ENCODE results near the gene PTPRN. TPM values are rescaled to one million over a fixed set of nuclear protein-coding genes. Genes with fewer than 3 reads are reported as not detected.

Gene PTPRN
- total and polyA plus RNA-seq, 2 of the 8 experiments (the other 6 are each of a cell fraction or from before 2014, with no cell fraction given): 5.4 to 8.2 TPM

DNA sequence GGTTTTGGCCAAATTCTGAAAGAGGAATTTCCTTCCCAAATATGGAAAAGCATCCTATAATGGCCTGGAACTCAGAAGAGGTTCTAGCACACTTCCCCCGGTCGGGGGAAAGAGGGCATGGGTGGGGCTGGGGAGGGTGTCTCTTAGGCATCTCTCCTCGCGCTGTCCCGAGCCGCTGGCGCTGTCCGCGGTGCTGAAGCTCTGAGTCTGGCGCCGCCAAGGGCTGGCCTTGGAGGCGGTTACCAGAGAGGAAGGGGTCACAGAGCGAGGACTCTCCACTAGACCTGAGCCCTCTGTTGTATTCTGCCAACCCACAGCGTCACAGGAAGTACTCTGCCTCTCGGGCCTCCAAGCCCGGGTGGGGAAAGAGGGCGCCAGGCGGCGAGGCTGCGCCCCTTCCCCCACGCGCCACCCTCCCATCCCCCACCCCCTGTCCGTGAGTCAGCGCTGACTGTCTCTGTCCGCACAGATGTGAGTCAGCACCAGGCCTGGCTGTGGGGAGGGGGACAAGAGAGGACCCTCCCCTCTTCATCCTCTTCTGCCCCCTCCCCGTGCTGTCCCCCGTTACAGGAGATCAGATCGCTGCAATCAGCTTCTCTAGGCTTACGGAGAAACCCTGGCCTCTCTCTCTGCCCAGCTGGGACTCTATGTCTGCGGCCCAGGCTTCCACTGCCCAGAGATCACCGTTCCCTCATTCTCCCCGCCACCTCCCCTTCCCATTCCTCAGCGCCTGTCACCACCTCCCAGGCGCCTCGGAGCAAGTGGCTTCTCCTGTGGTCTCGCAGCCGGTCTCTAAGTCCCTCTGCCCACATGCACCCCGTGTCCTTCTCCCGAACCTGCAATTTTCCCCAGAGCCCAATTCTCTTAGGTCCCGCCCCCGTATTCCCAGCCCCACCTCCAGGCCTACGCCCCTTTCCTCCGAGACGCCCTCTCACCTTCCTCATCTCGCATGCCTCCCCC is 779 bp downstream of the PTPRN start (continued):
- TF ChIP-seq, protein P1, sequence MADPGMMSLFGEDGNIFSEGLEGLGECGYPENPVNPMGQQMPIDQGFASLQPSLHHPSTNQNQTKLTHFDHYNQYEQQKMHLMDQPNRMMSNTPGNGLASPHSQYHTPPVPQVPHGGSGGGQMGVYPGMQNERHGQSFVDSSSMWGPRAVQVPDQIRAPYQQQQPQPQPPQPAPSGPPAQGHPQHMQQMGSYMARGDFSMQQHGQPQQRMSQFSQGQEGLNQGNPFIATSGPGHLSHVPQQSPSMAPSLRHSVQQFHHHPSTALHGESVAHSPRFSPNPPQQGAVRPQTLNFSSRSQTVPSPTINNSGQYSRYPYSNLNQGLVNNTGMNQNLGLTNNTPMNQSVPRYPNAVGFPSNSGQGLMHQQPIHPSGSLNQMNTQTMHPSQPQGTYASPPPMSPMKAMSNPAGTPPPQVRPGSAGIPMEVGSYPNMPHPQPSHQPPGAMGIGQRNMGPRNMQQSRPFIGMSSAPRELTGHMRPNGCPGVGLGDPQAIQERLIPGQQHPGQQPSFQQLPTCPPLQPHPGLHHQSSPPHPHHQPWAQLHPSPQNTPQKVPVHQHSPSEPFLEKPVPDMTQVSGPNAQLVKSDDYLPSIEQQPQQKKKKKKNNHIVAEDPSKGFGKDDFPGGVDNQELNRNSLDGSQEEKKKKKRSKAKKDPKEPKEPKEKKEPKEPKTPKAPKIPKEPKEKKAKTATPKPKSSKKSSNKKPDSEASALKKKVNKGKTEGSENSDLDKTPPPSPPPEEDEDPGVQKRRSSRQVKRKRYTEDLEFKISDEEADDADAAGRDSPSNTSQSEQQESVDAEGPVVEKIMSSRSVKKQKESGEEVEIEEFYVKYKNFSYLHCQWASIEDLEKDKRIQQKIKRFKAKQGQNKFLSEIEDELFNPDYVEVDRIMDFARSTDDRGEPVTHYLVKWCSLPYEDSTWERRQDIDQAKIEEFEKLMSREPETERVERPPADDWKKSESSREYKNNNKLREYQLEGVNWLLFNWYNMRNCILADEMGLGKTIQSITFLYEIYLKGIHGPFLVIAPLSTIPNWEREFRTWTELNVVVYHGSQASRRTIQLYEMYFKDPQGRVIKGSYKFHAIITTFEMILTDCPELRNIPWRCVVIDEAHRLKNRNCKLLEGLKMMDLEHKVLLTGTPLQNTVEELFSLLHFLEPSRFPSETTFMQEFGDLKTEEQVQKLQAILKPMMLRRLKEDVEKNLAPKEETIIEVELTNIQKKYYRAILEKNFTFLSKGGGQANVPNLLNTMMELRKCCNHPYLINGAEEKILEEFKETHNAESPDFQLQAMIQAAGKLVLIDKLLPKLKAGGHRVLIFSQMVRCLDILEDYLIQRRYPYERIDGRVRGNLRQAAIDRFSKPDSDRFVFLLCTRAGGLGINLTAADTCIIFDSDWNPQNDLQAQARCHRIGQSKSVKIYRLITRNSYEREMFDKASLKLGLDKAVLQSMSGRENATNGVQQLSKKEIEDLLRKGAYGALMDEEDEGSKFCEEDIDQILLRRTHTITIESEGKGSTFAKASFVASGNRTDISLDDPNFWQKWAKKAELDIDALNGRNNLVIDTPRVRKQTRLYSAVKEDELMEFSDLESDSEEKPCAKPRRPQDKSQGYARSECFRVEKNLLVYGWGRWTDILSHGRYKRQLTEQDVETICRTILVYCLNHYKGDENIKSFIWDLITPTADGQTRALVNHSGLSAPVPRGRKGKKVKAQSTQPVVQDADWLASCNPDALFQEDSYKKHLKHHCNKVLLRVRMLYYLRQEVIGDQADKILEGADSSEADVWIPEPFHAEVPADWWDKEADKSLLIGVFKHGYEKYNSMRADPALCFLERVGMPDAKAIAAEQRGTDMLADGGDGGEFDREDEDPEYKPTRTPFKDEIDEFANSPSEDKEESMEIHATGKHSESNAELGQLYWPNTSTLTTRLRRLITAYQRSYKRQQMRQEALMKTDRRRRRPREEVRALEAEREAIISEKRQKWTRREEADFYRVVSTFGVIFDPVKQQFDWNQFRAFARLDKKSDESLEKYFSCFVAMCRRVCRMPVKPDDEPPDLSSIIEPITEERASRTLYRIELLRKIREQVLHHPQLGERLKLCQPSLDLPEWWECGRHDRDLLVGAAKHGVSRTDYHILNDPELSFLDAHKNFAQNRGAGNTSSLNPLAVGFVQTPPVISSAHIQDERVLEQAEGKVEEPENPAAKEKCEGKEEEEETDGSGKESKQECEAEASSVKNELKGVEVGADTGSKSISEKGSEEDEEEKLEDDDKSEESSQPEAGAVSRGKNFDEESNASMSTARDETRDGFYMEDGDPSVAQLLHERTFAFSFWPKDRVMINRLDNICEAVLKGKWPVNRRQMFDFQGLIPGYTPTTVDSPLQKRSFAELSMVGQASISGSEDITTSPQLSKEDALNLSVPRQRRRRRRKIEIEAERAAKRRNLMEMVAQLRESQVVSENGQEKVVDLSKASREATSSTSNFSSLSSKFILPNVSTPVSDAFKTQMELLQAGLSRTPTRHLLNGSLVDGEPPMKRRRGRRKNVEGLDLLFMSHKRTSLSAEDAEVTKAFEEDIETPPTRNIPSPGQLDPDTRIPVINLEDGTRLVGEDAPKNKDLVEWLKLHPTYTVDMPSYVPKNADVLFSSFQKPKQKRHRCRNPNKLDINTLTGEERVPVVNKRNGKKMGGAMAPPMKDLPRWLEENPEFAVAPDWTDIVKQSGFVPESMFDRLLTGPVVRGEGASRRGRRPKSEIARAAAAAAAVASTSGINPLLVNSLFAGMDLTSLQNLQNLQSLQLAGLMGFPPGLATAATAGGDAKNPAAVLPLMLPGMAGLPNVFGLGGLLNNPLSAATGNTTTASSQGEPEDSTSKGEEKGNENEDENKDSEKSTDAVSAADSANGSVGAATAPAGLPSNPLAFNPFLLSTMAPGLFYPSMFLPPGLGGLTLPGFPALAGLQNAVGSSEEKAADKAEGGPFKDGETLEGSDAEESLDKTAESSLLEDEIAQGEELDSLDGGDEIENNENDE (IDR thresholded peaks at IDR 0.05; ENCODE audit: insufficient replicate concordance, low read length): no peak
- TF ChIP-seq RXRA (IDR thresholded peaks at IDR 0.05; ENCODE audit: insufficient read depth, low read depth, low read length) (no peak), BRCA1 (IDR thresholded peaks at IDR 0.05; ENCODE audit: low read depth, low read length) (no peak), JUN (IDR thresholded peaks at IDR 0.05; ENCODE audit: low read depth, low read length) (no peak), EZH2 (IDR thresholded peaks at IDR 0.05; ENCODE audit: low read depth, low read length, severe bottlenecking) (no peak), E2F6 (IDR thresholded peaks at IDR 0.05) (no peak), CHD1 (IDR thresholded peaks at IDR 0.05; ENCODE audit: low read depth, low read length) (no peak), FOSL1 (IDR thresholded peaks at IDR 0.05; ENCODE audit: insufficient read depth, low read depth, low read length) (no peak), BCL11A (IDR thresholded peaks at IDR 0.05; ENCODE audit: low read depth in 2 of 2, low read length in 2 of 2) (no peak)
